ENCODE measurements around the gene COTL1. TPM values are rescaled to one million over a fixed set of nuclear protein-coding genes. Genes with fewer than 3 reads are reported as not detected.

The COTL1 gene
- total and polyA plus RNA-seq, 9 of the 15 experiments (the other 6 are each of a cell fraction or from before 2014, with no cell fraction given), result 27.7 to 185 (median 72.5) TPM

- ATAC-seq (peak; percentile 81), DNase-seq (ENCODE audit: extremely low read depth in 1 of 4, low spot score in 3 of 4) (peak; percentile 48 to 93 (median 68)), FAIRE-seq (no peak)
- Histone ChIP-seq H3K9ac (ENCODE audit: insufficient read depth in 1 of 2, low read depth in 2 of 2, low read length in 2 of 2) (peak overlapping the region; percentile 59 to 70), H3K4me3 (peak overlapping the region; percentile 0; the same call in 1 of the 2 replicates), H2AFZ (ENCODE audit: low read depth, low read length) (peak overlapping the region; percentile 93), H3K79me2 (ENCODE audit: control insufficient read depth, insufficient read depth, low read length) (no peaks in the 10 kb centered on the region), H4K20me1 (replicated peaks; ENCODE audit: control insufficient read depth, insufficient read depth, low read length) (no peaks in the 10 kb centered on the region), H3K36me3 (ENCODE audit: control insufficient read depth, insufficient read depth, low read length) (no peaks in the 10 kb centered on the region), H3K4me1 (replicated peaks in 1 of 2; ENCODE audit: control insufficient read depth in 2 of 2, insufficient read depth in 2 of 2, low read length in 2 of 2) (peaks cover 27 to 63% of the 10 kb centered on the region in 2 experiments), H3K4me2 (ENCODE audit: insufficient read depth, low read length) (peak overlapping the region; percentile 56), H3K9me1 (ENCODE audit: control insufficient read depth, insufficient read depth, low read length) (no peaks in the 10 kb centered on the region), H3K27me3 (ENCODE audit: control insufficient read depth in 2 of 2, insufficient read depth in 2 of 2, low read length in 2 of 2) (no peaks in the 10 kb centered on the region), H3K9me3 (replicated peaks; ENCODE audit: control insufficient read depth, insufficient read depth, low read depth, low read length) (peaks cover 4% of the 10 kb centered on the region; the same call in 1 of the 2 replicates), H3K27ac (ENCODE audit: extremely low read depth, low read depth, low read length) (peak overlapping the region; percentile 86)
- intact Hi-C loops (cut with micrococcal nuclease) (no loop called here), in situ Hi-C loops (cut with MboI) (no loop called here)
- whole genome bisulfite sequencing (ENCODE audit: insufficient coverage, low coverage, missing lambda C conversion rate), result 6% methylated on average over 11 of the region's 11 CpGs
- no TSS peak for BruUV-seq (replicated peaks)
- CTCF ChIA-PET (ENCODE audit: low intra/inter-chr PET ratio), result no interaction called here
- POLR2A ChIA-PET, result interaction anchor here (0.6 to 2.3 kb wide), 7 partner anchors 10 to 451 kb away, joined by 3 to 11 read pairs (median 3); no protein-coding TSS in a partner anchor
- TF ChIP-seq VEZF1 (CRISPR knock-in tag; IDR thresholded peaks at IDR 0.05) (peak; percentile 49), SMAD4 (CRISPR knock-in tag; conservative IDR thresholded peaks at IDR 0.05) (peak; percentile 92), HINFP (tag; conservative IDR thresholded peaks at IDR 0.05; ENCODE audit: low read depth) (0 out of 2 replicates have a peak, but pooled peaks have one; percentile 28), DEAF1 (CRISPR knock-in tag; IDR thresholded peaks at IDR 0.05) (no peak), MED1 (CRISPR knock-in tag; IDR thresholded peaks at IDR 0.05; ENCODE audit: borderline replicate concordance) (no peak), ZNF212 (CRISPR knock-in tag; IDR thresholded peaks at IDR 0.05) (no peak), RFX1 (IDR thresholded peaks at IDR 0.05) (no peak), POLR2A (conservative IDR thresholded peaks at IDR 0.05) (no peak), NBN (IDR thresholded peaks at IDR 0.05; ENCODE audit: low read depth) (0 out of 2 replicates have a peak, but pooled peaks have one; percentile 73), RBFOX2 (IDR thresholded peaks at IDR 0.05; ENCODE audit: low read depth, low read length) (peak; percentile 47; the same call in 1 of the 2 replicates), RCOR1 (IDR thresholded peaks at IDR 0.05; ENCODE audit: borderline replicate concordance in 1 of 2, low read depth in 2 of 2, low read length in 2 of 2) (peak; percentile 22 to 66; a peak in 3 of 4 replicates), SRSF7 (optimal IDR thresholded peaks at IDR 0.05; ENCODE audit: low read depth, low read length) (no peak), ZEB2 (IDR thresholded peaks at IDR 0.05) (no peak), SAFB (IDR thresholded peaks at IDR 0.05; ENCODE audit: borderline replicate concordance, low read depth, low read length) (no peak)
Measured at GRCh38 chr16:84537491-84538151, 80.3 kb downstream of the COTL1 start.

All from K562 (cell line).